GM19463 (cell line): Measurements from ENCODE around the gene MRRF.
"Not testable (repeated sequence)": the region's sequence is repeated elsewhere in the genome, so short reads cannot be mapped to it uniquely, and the experiment has no call there.

Source experiments
- ATAC-seq: cut with Tn5 transposase; IDR thresholded peaks from one replicate; pipeline ENCODE4 v1.9.1; 2021; ENCODE audit warnings: mild to moderate bottlenecking, moderate library complexity; ENCODE audit not compliant: unreplicated experiment

Gene MRRF

DNA sequence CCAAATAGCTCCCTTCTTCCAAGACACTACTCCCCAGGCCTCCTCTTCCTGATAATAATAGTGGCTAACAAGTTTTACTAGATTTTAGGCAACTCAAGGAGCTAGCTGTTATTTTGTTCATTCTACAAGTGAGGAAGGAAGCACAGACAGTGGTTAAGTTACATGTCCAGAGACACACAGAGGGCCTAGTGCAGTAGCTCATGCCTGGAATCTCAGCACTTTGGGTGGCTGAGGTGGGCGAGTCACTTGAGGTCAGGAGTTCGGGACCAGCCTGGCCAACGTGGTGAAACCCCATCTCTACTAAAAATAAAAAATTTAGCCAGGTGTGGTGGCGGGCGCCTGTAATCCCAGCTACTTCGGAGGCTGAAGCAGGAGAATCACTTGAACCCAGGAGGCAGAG is 65.8 kb downstream of the MRRF start:
- not testable (repeated sequence) for ATAC-seq

DNA sequence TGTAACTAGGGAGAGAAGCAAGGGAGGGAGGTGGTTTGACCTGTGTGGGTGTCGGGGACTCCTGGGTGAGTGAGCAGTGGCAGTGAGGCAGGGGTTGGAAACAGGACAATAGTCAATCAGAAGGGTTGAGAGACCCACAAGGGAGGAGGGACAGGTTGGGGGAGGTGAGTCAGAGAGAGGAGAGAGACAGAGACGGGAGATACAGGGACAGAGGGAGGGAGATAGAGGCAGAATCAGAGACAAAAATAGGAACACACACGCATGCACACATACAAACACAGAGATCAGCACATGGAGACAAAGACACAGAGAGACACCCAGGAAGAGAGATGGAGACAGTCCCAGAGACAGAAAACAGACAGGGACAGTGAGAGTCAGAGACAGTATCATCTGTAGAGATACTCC is 66.8 kb downstream of the MRRF start:
- ATAC-seq = no peak

DNA sequence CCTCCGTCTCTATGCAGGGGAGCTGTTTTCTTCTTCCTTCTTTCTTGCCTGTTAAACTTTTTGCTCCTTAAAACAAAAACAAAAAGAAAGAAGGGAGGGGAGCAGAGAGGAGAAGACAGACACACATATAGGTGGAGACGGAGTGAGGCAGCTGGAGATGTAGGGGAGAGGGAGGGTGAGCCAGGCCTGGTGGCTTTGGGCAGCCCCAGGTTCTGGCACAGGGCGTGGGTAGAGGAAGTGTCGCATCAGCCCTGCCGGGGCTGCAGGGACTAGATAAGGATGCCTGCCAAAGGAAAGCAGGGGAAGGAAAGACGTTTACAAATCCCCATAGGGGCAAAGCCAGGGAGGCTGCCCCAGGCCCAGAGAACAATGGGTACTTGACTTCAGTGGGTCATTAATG is 67.4 kb downstream of the MRRF start:
- ATAC-seq = no peak

DNA sequence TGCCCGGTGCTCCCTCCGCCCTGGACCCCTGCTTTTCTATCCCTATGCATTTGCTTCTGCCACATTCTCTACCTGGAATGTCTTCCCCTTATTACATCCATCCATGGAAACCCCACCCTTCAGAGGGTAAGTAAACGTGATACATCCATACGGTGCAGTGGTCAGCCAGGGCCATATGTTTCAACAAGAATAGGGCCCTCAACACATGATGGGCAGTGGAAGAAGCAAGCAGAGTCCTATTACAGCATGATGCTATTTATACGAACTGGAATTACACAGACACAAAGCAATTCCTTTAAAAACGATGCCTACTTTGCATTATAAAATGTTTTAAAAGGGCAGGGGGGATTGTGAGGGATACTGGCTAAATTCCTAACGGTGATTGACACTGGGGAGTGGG is 68.0 kb downstream of the MRRF start:
- no peak for ATAC-seq

DNA sequence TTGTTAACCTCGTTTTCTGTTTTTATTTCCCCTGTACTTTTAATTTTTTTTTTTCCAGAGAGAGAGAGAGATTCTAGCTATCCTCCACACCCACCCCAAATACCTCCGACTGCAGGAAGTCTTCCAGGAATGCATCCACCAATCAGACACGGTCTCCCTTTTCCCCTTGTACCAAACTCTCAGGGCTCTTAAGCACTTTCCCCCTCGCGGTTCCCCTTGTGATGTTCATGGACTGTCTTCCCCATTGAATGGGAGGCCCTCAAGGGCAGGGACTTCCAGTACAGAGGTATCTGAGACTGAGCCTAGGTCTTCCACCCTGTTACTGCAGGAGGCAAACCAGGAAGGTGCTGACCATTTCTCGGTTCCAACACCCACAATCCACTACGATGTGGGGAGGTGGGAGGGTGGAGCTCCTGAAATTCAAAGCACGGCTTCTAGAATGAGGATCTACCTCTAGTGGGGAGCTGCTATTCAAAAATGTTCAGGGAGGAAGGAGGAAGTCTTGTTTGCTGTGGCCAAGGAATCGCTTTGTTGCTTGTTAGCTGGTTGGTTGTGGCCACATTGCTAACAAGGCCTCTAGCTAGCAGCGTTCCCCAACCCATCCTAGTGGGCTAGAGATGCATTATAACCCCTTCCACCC is 68.6 kb downstream of the MRRF start:
- ATAC-seq = no peak

DNA sequence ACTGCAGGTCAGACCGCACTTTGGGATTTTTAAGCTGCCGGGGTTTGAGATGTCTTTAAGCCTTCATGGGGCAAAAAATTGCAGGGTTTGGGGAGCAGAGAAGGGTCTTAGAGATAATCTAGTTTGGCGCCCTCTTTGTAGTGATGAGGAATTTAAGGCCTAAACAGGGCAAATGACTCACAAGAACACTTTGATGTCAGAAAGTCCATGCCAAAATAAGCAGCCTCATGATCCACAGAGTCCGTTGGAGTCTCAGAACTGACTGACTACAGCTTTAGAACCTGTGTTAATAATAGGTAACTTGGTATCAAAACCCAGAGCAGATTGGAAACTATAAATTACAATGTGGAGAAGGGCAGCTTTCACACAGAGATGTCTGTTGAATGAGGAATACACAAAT is 70.2 kb downstream of the MRRF start:
- ATAC-seq = no peak

DNA sequence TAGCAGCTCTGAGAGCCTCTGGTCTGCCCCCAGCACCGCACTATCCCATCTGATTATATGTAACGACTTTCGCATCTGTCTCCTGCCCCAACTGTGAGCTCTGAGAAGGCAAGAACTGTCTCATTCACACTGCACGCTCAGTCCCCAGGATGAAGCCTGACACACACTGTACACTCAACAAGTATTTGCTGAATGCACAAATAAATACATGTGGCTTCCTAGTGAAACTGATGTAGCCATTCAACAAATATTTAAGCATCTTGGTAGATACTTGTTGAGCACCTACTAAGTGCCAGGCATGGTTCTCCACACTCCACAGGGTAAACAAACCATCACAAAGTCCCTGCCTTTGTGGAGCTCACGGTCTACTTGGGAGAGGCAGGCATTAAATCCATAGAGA is 71.5 kb downstream of the MRRF start:
- no peak for ATAC-seq

DNA sequence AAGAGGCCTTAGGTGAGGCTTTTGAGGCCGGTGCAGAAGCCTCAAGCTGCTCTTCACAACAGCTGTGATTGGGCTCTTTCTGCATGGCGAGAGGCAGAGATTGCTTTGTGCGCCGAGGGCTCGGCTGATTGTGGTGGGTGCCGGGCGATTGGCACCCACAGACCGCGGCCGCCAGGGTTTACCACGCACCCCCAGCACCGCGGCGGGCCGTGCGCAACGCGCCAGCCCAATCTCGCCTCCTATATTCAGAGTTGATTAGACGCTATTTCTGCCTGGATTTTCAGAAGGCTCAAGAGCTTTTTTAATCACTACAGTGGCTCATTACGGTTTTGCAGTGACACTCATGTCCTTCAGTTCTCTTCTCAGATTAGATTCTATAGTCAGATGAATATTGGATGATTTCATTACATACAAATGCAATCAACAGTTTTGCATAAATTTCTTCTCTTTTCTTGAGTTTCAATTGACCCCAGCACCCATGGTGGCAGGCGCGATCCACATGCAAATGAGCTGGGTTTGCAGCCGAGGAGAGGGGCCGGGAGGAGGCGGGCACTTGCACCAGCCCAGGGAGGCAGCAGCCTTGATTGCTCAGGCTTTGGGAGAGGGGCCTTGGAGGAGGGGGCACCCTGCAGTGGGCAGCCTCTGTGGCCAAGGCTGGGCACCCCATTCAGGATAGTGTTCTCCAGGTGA is 72.3 kb downstream of the MRRF start:
- no peak for ATAC-seq

DNA sequence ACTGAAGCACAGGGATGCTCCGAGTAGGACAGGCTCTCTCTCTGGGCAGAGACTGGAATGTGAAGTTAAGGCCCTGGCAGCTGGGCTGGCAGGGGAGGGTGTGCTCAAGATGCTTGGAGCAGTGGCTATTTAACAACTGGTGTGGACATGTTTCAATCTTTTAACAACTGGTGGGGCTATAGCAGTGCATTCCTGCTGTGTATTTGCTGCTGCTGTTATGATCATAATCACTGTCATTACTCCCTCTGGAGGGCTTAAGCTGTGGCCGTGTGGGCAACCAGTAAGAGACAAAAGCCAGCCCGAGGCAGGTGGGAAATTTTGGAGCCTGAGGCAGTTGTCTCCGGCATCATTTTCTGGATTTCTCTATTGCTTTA is 72.9 kb downstream of the MRRF start:
- no peak for ATAC-seq

DNA sequence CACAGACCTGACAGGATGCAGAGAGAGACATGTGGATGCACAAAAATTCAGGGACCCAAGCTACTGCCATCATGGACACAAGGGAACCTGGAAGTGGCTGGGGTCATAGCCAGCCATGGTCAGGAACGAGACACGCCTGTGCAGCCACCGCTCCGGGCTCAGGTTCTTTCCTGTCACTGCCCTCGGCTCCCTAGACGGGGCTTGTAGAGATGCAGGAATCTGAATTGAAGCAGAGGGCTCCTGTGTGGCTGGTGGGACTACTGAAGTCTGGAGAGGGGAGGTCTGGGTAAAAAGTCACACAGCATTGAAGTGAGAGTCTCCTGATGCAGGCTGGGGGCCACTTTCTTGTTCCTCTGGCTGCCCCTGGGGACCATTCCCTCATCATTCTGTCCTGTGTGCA is 73.9 kb downstream of the MRRF start:
- no peak for ATAC-seq

DNA sequence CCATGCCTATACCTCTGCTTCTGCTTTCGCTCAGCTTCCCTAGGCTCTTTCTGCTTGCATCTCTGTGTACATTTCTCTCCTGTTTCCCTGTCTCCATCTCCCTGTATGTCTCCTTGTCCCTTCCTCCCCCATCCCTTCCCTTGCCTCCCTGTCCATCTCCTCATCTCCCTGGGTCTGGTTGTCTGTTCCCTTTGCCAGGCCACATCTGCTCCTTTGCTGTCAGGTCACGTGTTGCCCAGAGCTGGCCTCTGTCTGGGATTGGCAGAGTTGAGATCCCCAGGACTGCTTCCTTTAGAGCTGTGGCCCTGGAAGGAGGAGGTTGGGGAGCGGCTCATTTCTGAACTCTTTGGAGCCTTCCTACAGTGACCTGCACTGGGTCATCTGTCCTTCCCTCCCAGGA is 74.3 kb downstream of the MRRF start:
- no peak for ATAC-seq

DNA sequence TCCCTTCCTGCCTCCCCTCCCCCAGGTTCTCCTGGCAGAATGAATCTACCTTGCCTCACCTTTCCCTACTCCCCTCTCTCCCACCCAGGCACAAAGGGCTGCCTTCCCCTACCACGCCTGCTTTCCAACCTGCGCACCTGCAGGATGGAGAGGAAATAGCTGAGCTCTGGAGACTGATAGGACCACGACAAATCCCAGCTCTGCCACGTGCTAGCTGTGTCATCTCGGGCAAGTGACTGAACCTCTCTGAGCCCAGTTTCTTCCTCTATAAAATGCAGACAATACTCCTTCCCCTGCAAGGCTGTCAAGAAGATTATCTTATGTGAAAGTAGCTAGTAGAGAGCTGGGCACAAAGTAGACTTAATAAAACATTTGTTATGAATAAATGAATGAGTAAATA is 74.9 kb downstream of the MRRF start:
- no peak for ATAC-seq

DNA sequence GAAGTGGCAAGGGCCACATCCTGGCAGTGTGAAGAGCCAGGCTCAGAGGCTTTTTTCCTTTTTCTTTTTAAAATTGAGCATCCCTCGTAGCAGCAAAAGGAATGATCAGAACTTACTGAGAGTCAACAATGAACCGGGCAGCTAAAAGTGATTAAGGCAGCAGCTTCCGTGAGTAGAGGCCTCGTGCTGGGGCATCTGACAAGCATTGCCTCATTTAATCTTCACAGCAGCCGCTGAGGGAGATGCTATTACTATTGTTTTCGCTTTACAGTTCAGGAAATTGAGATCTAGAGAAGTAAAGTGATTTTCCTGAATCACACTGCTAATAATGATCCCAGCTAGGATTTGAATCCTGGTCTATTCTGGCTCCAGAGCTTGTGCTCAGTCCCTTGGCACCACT is 75.5 kb downstream of the MRRF start:
- no peak for ATAC-seq

DNA sequence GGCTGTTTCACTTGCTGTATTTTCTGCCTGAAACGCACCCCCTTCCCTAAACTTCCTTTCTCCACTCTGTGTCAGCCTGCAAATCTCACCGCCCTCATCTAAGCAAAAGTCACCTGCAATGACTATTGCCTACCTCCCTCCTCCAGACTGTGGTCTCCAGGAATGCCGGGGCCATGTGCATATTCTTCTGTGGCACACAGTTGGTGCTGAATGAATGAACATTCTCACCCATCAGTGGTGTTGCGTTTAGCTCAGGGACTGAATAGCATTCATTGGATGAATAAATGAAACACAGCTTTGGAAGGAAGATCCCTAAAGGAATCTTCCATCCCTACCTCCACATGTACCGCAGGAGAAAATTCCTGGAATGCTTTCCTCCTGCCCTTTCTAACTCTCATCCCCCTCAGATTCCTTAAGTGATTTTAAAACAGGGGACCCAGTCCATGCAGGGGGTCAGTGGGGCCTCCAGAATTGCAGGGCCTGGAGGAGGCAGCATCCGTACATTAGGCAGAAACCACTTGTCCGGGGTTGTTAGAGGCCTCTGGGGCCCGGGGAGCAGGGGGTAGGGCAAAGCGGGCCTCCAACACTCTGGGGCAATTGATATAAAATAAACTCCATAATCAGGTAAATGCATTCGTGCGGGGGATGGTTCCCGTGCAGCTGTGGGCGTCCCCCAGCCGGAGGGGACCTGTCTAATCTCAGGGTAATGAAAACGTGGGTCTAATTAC is 77.8 kb downstream of the MRRF start:
- ATAC-seq = no peak

DNA sequence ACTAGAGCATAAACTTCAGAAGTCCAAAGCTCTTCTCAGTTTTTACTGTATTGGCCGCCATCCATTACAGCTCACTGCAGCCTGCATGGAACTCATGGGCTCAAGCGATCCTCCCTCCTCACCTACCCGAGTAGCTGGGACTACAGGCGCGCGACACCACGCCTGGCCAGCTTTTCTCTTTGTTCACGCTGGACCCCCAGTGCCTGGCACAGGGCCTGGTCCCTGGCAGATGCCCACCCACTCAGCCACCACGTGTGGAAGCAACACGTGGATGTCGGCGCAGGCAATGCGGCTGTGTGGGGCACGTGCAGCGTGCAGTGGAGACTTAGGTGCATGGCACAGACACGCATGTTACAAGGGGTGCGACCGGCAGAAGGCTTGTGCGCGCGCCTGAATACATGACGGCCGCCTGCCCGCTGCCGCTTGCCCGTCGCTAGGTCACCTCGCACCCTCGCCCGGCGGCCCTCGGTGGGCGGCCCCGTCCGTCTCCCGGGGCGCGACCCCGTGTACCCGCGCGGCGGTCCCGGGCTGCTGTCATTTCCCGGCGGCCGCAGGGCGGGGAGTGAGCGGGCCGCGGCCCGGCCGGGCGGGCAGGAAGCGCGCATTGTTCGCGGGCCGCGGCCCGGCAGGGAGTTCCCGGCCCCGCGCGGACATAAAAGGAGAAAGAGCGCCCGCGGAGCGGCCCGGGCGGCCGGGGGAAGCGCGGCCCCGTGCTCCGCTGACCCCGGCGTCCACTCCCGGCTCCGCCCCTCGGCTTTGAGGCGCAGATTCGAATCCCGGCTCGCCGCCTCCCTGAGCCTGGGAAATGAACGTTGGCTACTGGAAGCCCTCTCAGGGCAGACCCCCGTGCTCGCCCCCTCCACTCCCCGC is 82.0 kb downstream of the MRRF start:
- no peak for ATAC-seq

DNA sequence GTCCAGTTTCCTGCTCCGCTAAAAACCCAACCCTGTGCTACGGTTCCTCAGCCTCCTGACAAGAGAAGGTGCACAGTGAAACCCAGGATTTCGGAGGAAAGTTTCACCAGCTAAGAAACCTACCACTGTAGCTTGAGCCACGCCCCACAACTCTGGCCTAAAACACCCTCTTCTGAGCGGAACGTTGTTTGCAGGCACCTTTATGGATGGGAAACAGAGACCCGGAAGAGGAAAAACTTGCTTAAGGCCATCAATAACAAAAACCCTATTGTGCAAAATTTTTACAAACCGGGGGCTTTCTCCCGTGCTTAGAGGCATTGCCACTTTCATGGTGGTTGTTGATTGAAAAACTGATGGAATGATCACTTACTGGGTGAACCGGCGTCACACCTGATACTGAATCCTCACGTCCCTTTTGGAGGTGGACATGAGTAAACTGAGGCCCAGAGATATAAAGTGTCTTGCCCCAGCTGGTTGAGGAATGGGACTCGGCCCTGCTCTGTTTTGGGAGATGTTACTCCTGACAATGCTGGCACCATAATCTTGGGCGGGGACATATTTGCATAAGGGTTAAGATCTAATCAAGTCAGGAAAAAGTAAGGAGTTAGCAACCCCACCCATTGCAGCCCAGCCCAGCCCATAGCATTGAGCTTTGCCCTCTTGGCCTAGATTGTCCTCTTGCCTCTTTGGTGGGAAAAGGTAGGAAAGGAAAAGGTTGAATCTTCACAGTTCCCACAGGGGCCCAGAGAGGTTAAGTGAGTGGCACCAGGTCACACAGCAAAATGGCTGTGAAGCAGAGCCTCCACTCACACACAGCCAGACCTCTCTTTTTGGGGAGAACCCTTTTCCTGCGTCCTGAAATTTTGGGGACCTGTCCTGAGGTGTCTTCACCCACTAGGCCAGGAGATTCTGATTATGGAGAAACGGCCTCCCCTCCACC is 82.9 kb downstream of the MRRF start:
- no peak for ATAC-seq

DNA sequence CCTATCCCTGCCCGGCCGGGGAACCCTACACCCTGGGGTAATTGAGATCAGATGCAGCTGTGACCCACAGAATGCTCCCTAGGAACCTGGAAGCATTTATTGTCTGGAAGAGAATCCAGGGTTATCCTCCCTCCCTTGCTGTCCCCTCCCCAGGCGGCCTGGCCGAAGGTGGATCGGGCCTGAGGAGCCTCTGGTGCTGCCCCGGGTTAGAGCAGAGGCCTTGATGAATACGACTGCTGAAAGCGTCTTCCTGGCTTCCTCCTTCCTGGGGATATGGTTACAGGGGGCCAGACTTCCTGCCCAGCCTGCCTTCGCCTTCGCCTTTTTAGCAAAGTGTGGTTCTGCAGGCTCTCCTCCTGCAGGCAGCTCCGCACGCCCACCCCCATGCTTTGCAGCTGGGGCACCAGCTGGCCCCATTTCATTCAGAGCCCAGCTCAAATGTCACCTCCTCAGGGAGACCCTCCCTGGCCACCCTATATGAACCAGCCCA is 83.7 kb downstream of the MRRF start:
- no peak for ATAC-seq

DNA sequence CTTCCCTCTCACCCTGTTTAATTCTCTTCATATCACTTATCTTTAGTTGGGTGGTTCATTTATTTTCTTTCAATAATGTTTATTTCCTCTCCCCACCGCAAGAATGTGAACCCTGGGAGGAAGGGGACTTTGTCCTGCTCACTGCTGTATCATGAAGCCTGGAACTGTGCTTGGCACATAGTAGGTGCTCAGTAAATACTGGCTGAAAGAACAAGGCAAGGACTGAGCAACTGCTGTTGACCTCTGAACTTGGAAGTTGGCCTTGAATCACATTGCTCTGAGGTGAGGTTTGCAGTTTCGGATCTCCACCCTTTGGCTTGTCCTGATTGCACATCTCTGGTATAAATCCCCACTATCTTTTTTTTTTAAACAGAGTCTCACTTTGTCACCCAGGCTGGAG is 84.1 kb downstream of the MRRF start:
- ATAC-seq = no peak

DNA sequence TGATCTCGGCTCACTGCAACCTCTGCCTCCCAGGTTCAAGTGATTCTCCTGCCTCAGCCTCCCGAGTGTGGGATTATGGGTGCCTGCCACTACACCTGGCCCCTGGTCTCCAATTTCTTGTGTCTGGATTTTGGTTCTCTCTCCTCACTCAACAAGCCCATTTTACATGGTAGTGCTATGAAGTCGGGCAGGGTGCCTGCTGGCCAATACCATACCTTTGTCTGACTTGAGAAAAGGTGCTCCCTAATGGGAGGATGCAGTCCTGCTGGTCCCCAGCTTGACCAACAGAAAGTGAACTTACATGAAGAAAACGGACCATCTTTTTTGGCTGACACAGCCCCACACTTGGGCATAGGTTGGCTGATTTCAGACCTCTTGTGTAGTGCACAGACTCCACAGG is 84.5 kb downstream of the MRRF start:
- ATAC-seq = no peak
